Astrocyte (in vitro differentiated cells and primary cell): ENCODE results near the gene KRTAP1-3.

Experiments used
- EZH2 ChIP-seq: IDR thresholded peaks from 2 replicates; pipeline ENCODE4 v1.6.1; 2012; ENCODE audit warnings: mild to moderate bottlenecking, low read length, inconsistent platforms; ENCODE audit not compliant: insufficient read depth
- TF ChIP-seq, protein P1 (sequence below): IDR thresholded peaks from 2 replicates; pipeline ENCODE4 v1.5.1; 2011; ENCODE audit warnings: low read depth, mild to moderate bottlenecking, inconsistent platforms, low read length, moderate library complexity; ENCODE audit not compliant: insufficient read depth

GRCh38 chr17:41024697-41025096 is 10.0 kb downstream of the KRTAP1-3 start:
- TF ChIP-seq EZH2: no peak
- TF ChIP-seq, protein P1, sequence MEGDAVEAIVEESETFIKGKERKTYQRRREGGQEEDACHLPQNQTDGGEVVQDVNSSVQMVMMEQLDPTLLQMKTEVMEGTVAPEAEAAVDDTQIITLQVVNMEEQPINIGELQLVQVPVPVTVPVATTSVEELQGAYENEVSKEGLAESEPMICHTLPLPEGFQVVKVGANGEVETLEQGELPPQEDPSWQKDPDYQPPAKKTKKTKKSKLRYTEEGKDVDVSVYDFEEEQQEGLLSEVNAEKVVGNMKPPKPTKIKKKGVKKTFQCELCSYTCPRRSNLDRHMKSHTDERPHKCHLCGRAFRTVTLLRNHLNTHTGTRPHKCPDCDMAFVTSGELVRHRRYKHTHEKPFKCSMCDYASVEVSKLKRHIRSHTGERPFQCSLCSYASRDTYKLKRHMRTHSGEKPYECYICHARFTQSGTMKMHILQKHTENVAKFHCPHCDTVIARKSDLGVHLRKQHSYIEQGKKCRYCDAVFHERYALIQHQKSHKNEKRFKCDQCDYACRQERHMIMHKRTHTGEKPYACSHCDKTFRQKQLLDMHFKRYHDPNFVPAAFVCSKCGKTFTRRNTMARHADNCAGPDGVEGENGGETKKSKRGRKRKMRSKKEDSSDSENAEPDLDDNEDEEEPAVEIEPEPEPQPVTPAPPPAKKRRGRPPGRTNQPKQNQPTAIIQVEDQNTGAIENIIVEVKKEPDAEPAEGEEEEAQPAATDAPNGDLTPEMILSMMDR: no peak
